Measurements from ENCODE around the gene FAM110A. TPM values are rescaled to one million over a fixed set of nuclear protein-coding genes. Genes with fewer than 3 reads are reported as not detected.

The FAM110A gene
- total and polyA plus RNA-seq, 2 of the 8 experiments (the other 6 are each of a cell fraction or from before 2014, with no cell fraction given): 10.1 to 10.9 TPM

DNA sequence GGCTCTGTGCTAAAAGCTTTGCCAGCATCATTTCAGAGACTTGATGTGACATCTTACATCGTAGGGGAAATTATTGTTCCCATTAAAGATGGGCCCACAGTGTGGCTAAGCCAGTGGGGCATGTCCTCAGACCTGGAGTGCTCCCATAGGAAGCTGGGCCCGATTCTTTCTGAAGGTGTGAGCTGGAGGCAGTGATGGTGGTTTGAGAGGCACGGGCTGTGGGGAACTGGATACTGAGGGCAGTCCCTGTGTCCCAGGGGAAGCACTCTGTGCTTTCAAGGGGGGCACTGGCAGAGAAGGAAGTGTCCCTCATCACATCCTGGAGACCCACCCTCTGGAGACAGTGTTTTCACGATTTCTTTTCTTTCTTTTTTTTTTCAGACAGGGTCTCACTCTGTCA is 8.6 kb upstream of the FAM110A start:
- Histone ChIP-seq H4K8ac (ENCODE audit: extremely low read depth, insufficient read depth, low read length) (no peak overlapping the region), H3K27ac (ENCODE audit: low read depth, low read length) (no peak overlapping the region), H3K79me2 (ENCODE audit: control insufficient read depth in 1 of 2, insufficient read depth in 2 of 2, low read length in 2 of 2) (no peaks in the 10 kb centered on the region), H3K36me3 (ENCODE audit: control insufficient read depth in 2 of 4, insufficient read depth in 4 of 4, low read length in 3 of 4) (no peaks in the 10 kb centered on the region), H3K4ac (replicated peaks; ENCODE audit: insufficient read length, low read depth, low read length) (no peak overlapping the region), H4K20me1 (replicated peaks in 1 of 2; ENCODE audit: control insufficient read depth in 1 of 2, insufficient read depth in 2 of 2, low read length in 2 of 2) (no peaks in the 10 kb centered on the region), H4K5ac (ENCODE audit: insufficient read length, low read depth, low read length) (no peak overlapping the region), H3K4me1 (replicated peaks in 1 of 4; ENCODE audit: control insufficient read depth in 3 of 4, insufficient read depth in 4 of 4, low read length in 3 of 4) (peaks cover 0 to 6% (median 0%) of the 10 kb centered on the region in 4 experiments; a peak in 1 of 7 replicates), H2BK5ac (ENCODE audit: low read depth, low read length) (no peak overlapping the region), H3K9ac (replicated peaks in 1 of 4; ENCODE audit: extremely low read depth in 1 of 4, low read depth in 3 of 4, low read length in 3 of 4) (no peak overlapping the region), H3K18ac (ENCODE audit: extremely low read depth, low read length) (no peak overlapping the region), H2BK20ac (ENCODE audit: low read length) (no peak overlapping the region), H3K4me3 (ENCODE audit: extremely low read depth in 1 of 4, insufficient read depth in 2 of 4, low read depth in 3 of 4, low read length in 4 of 4) (no peak overlapping the region), H3K14ac (ENCODE audit: insufficient read length) (no peak overlapping the region), H3K9me3 (ENCODE audit: insufficient read depth in 2 of 2, low read depth in 1 of 2, low read length in 1 of 2) (no peaks in the 10 kb centered on the region), H3K23me2 (ENCODE audit: low read depth, low read length) (no peaks in the 10 kb centered on the region), H3K27me3 (replicated peaks in 1 of 4; ENCODE audit: control insufficient read depth in 3 of 4, extremely low read depth in 1 of 4, insufficient read depth in 3 of 4, low read length in 3 of 4) (no peaks in the 10 kb centered on the region), H2BK15ac (ENCODE audit: low read length) (no peak overlapping the region), H3K79me1 (ENCODE audit: low read depth, low read length) (no peaks in the 10 kb centered on the region), H2AK5ac (ENCODE audit: low read depth, low read length) (no peak overlapping the region), H2AFZ (ENCODE audit: low read length) (no peak overlapping the region), H3K23ac (ENCODE audit: insufficient read length) (no peak overlapping the region), H4K91ac (replicated peaks; ENCODE audit: insufficient read length, low read length) (no peak overlapping the region), H3K56ac (replicated peaks; ENCODE audit: insufficient read length, low read depth, low read length) (no peak overlapping the region), H2BK12ac (ENCODE audit: low read depth, low read length) (no peak overlapping the region), H3K4me2 (ENCODE audit: insufficient read depth in 1 of 2, low read depth in 2 of 2, low read length in 2 of 2) (no peak overlapping the region), H2BK120ac (replicated peaks; ENCODE audit: low read depth, low read length) (no peak overlapping the region)
- TF ChIP-seq SP4 (IDR thresholded peaks at IDR 0.05; ENCODE audit: low read length) (no peak), CREB1 (IDR thresholded peaks at IDR 0.05) (no peak), SP2 (IDR thresholded peaks at IDR 0.05; ENCODE audit: low read length) (no peak), RAD21 (IDR thresholded peaks at IDR 0.05 in 1 of 2, conservative IDR thresholded peaks at IDR 0.05 in 1 of 2; ENCODE audit: low read depth in 2 of 2, low read length in 2 of 2) (no peak), ASH2L (IDR thresholded peaks at IDR 0.05; ENCODE audit: low read length) (no peak), EP300 (IDR thresholded peaks at IDR 0.05; ENCODE audit: borderline replicate concordance in 1 of 2, low read depth in 2 of 2, low read length in 2 of 2) (no peak), RNF2 (IDR thresholded peaks at IDR 0.05; ENCODE audit: borderline replicate concordance, low read depth, low read length, missing control alignments, poor library complexity, severe bottlenecking) (no peak), RBBP5 (IDR thresholded peaks at IDR 0.05; ENCODE audit: borderline replicate concordance, low read depth, low read length) (no peak), SUZ12 (IDR thresholded peaks at IDR 0.05; ENCODE audit: low read length) (no peak)
- FAIRE-seq (no peak), DNase-seq (ENCODE audit: low read depth in 1 of 2, low spot score in 2 of 2) (no peak)
- 83% methylated on average over 4 of the region's 4 CpGs; no CpG with 5 or more reads in 1 of the 2 experiments for WGBS, 2 experiments (ENCODE audit: extremely low coverage in 1 of 2, insufficient coverage in 1 of 2, insufficient read length in 1 of 2, insufficient replicate concordance in 2 of 2, low coverage in 1 of 2, low lambda C conversion rate in 2 of 2, missing lambda C conversion rate in 1 of 2)
- ChIA-PET CTCF (ENCODE audit: partially characterized antibody) (interaction anchor here (0.8 to 3.3 kb wide), 6 partner anchors 8 to 130 kb away, joined by 3 to 13 read pairs (median 4); partner anchors contain the start of gene FAM110A), POLR2A (ENCODE audit: partially characterized antibody) (interaction anchor here (1.2 kb wide), 1 partner anchor 9 kb away, joined by 4 read pairs; no protein-coding TSS in a partner anchor)
